Keratinocyte (primary cell): ENCODE data around the gene TUG1.

ENCODE experiments used
- EZH2 ChIP-seq: IDR thresholded peaks from one replicate; pipeline ENCODE4 v1.6.1; 2012; ENCODE audit warnings: inconsistent platforms, mild to moderate bottlenecking, low read length, moderate library complexity
- TF ChIP-seq, protein P1 (sequence below), 3 experiments: IDR thresholded peaks in 1 of 3; conservative IDR thresholded peaks in 1 of 3; optimal IDR thresholded peaks in 1 of 3; 2 replicates in 2 of 3; 3 replicates in 1 of 3; pipeline versions ENCODE3 to v1.5.1; 2011; ENCODE audit warnings: low read length in 3 of 3, mild to moderate bottlenecking in 3 of 3, moderate library complexity in 2 of 3, control low read depth in 1 of 3, inconsistent platforms in 1 of 3; ENCODE audit not compliant: insufficient read depth in 2 of 3; ENCODE audit errors: extremely low read depth in 1 of 3

GRCh38 chr22:30970356-30970746 is 1.3 kb downstream of the TUG1 start:
- TF ChIP-seq, protein P1, sequence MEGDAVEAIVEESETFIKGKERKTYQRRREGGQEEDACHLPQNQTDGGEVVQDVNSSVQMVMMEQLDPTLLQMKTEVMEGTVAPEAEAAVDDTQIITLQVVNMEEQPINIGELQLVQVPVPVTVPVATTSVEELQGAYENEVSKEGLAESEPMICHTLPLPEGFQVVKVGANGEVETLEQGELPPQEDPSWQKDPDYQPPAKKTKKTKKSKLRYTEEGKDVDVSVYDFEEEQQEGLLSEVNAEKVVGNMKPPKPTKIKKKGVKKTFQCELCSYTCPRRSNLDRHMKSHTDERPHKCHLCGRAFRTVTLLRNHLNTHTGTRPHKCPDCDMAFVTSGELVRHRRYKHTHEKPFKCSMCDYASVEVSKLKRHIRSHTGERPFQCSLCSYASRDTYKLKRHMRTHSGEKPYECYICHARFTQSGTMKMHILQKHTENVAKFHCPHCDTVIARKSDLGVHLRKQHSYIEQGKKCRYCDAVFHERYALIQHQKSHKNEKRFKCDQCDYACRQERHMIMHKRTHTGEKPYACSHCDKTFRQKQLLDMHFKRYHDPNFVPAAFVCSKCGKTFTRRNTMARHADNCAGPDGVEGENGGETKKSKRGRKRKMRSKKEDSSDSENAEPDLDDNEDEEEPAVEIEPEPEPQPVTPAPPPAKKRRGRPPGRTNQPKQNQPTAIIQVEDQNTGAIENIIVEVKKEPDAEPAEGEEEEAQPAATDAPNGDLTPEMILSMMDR (optimal IDR thresholded peaks at IDR 0.05 in 1 of 3, IDR thresholded peaks at IDR 0.05 in 1 of 3, conservative IDR thresholded peaks at IDR 0.05 in 1 of 3; ENCODE audit: extremely low read depth in 1 of 3, insufficient read depth in 2 of 3, low read length in 3 of 3): no peak
- no peak for TF ChIP-seq EZH2
